Measurements from ENCODE around the gene BZW2. TPM values are rescaled to one million over a fixed set of nuclear protein-coding genes. Genes with fewer than 3 reads are reported as not detected.

BZW2 gene
- polyA plus RNA-seq, 1 donor (not counting 4 experiments of a cell fraction or from before 2014, with no cell fraction given): 65.7 TPM

- Histone ChIP-seq H3K79me2 (ENCODE audit: control insufficient read depth, insufficient read depth, low read length) (peaks cover 52% of the 10 kb centered on the region), H4K20me1 (ENCODE audit: control insufficient read depth, extremely low read depth, insufficient read depth, low read length) (peaks cover 3% of the 10 kb centered on the region), H3K27me3 (ENCODE audit: control insufficient read depth, extremely low read depth, insufficient read depth, low read length) (no peaks in the 10 kb centered on the region), H3K4me1 (ENCODE audit: control insufficient read depth, extremely low read depth, insufficient read depth, low read length) (peaks cover 31% of the 10 kb centered on the region), H3K36me3 (ENCODE audit: control insufficient read depth in 2 of 2, extremely low read depth in 1 of 2, insufficient read depth in 2 of 2, low read length in 2 of 2) (peaks cover 4 to 12% of the 10 kb centered on the region in 2 experiments), H3K9me3 (ENCODE audit: control insufficient read depth, low read depth, low read length) (no peaks in the 10 kb centered on the region), H3K27ac (ENCODE audit: control insufficient read depth, insufficient read depth, low read length) (peak overlapping the region; percentile 75), H2AFZ (ENCODE audit: control insufficient read depth, low read length) (no peak overlapping the region), H3K9me1 (ENCODE audit: control insufficient read depth, extremely low read depth, insufficient read depth, low read length) (no peaks in the 10 kb centered on the region), H3K4me3 (ENCODE audit: control insufficient read depth in 2 of 3, extremely low read depth in 1 of 3, insufficient read depth in 2 of 3, low read depth in 1 of 3, low read length in 3 of 3) (no peak overlapping the region), H3K9ac (ENCODE audit: control insufficient read depth, extremely low read depth, insufficient read depth, low read length) (no peak overlapping the region), H3K4me2 (ENCODE audit: control insufficient read depth, extremely low read depth, insufficient read depth, low read depth, low read length) (no peak overlapping the region)
- no peak for TF ChIP-seq EZH2 (IDR thresholded peaks at IDR 0.05; ENCODE audit: low read length)
- TF ChIP-seq CTCF (optimal IDR thresholded peaks at IDR 0.05 in 1 of 3, IDR thresholded peaks at IDR 0.05 in 1 of 3, conservative IDR thresholded peaks at IDR 0.05 in 1 of 3; ENCODE audit: extremely low read depth in 1 of 3, insufficient read depth in 2 of 3, low read length in 3 of 3): no peak
- dilution Hi-C loops (cut with MboI; ENCODE audit: extremely low pct_ligation_motif_present, low sequenced_read_pairs): no loop called here
- FAIRE-seq: no peak
- no peak for DNase-seq (ENCODE audit: low read depth, low spot score)
Measured at GRCh38 chr7:16668978-16669377, 23.0 kb downstream of the BZW2 start.

- dilution Hi-C loops (cut with MboI; ENCODE audit: extremely low pct_ligation_motif_present, low sequenced_read_pairs): no loop called here
- H3K4me2 ChIP-seq (ENCODE audit: control insufficient read depth, extremely low read depth, insufficient read depth, low read depth, low read length): no peak overlapping the region
- peaks cover 48% of the 10 kb centered on the region for H3K79me2 ChIP-seq (ENCODE audit: control insufficient read depth, insufficient read depth, low read length)
- no peak overlapping the region for H2AFZ ChIP-seq (ENCODE audit: control insufficient read depth, low read length)
- no peak overlapping the region for H3K4me3 ChIP-seq (ENCODE audit: control insufficient read depth in 2 of 3, extremely low read depth in 1 of 3, insufficient read depth in 2 of 3, low read depth in 1 of 3, low read length in 3 of 3)
- H3K9me1 ChIP-seq (ENCODE audit: control insufficient read depth, extremely low read depth, insufficient read depth, low read length): no peaks in the 10 kb centered on the region
- H3K4me1 ChIP-seq (ENCODE audit: control insufficient read depth, extremely low read depth, insufficient read depth, low read length): peaks cover 31% of the 10 kb centered on the region
- H3K27me3 ChIP-seq (ENCODE audit: control insufficient read depth, extremely low read depth, insufficient read depth, low read length): no peaks in the 10 kb centered on the region
- H3K27ac ChIP-seq (ENCODE audit: control insufficient read depth, insufficient read depth, low read length): peak overlapping the region; percentile 75
- H3K9ac ChIP-seq (ENCODE audit: control insufficient read depth, extremely low read depth, insufficient read depth, low read length): no peak overlapping the region
- no peaks in the 10 kb centered on the region for H3K9me3 ChIP-seq (ENCODE audit: control insufficient read depth, low read depth, low read length)
- FAIRE-seq: peak; percentile 61
- TF ChIP-seq EZH2 (IDR thresholded peaks at IDR 0.05; ENCODE audit: low read length) (no peak), CTCF (optimal IDR thresholded peaks at IDR 0.05 in 1 of 3, IDR thresholded peaks at IDR 0.05 in 1 of 3, conservative IDR thresholded peaks at IDR 0.05 in 1 of 3; ENCODE audit: extremely low read depth in 1 of 3, insufficient read depth in 2 of 3, low read length in 3 of 3) (no peak)
- H4K20me1 ChIP-seq (ENCODE audit: control insufficient read depth, extremely low read depth, insufficient read depth, low read length): no peaks in the 10 kb centered on the region
- no peak for DNase-seq (ENCODE audit: low read depth, low spot score)
- peaks cover 2 to 6% of the 10 kb centered on the region in 2 experiments for H3K36me3 ChIP-seq (ENCODE audit: control insufficient read depth in 2 of 2, extremely low read depth in 1 of 2, insufficient read depth in 2 of 2, low read length in 2 of 2)
Measured at GRCh38 chr7:16669581-16669980, 23.6 kb downstream of the BZW2 start.
